ENCODE measurements around the gene PIBF1.
"Not testable (repeated sequence)": the region's sequence is repeated elsewhere in the genome, so short reads cannot be mapped to it uniquely, and the experiment has no call there.

The PIBF1 gene

GRCh38 chr13:73040968-73041596, 259.1 kb downstream of the PIBF1 start:
- Histone ChIP-seq H3K79me2 (no peaks in the 10 kb centered on the region), H3K4me1 (no peaks in the 10 kb centered on the region), H2AFZ (no peak overlapping the region), H3K27ac (no peak overlapping the region), H3K4me3 (ENCODE audit: low read depth, low read length) (no peak overlapping the region), H3K4me2 (ENCODE audit: low read length) (no peak overlapping the region), H3K36me3 (ENCODE audit: control insufficient read depth, insufficient read depth, low read length) (no peaks in the 10 kb centered on the region), H3K27me3 (ENCODE audit: control insufficient read depth, insufficient read depth, low read length) (no peaks in the 10 kb centered on the region), H3K9ac (no peak overlapping the region), H3K9me3 (ENCODE audit: control insufficient read depth, low read length) (no peaks in the 10 kb centered on the region)
- TF ChIP-seq CTCF (IDR thresholded peaks at IDR 0.05) = no peak

- no peaks in the 10 kb centered on the region for H3K36me3 ChIP-seq (ENCODE audit: control insufficient read depth, insufficient read depth, low read length)
- H3K4me3 ChIP-seq (ENCODE audit: low read depth, low read length) = no peak overlapping the region
- no peak overlapping the region for H2AFZ ChIP-seq
- no peak for TF ChIP-seq CTCF (IDR thresholded peaks at IDR 0.05)
- no peaks in the 10 kb centered on the region for H3K79me2 ChIP-seq
- H3K27me3 ChIP-seq (ENCODE audit: control insufficient read depth, insufficient read depth, low read length) = no peaks in the 10 kb centered on the region
- no peak overlapping the region for H3K9ac ChIP-seq
- H3K9me3 ChIP-seq (ENCODE audit: control insufficient read depth, low read length) = no peaks in the 10 kb centered on the region
- H3K4me2 ChIP-seq (ENCODE audit: low read length) = no peak overlapping the region
- H3K4me1 ChIP-seq = no peaks in the 10 kb centered on the region
- no peak overlapping the region for H3K27ac ChIP-seq
Observed at GRCh38 chr13:73045031-73045430, 263.1 kb downstream of the PIBF1 start.

- H3K27me3 ChIP-seq (ENCODE audit: control insufficient read depth, insufficient read depth, low read length); H3K4me2 ChIP-seq (ENCODE audit: low read length); H3K4me3 ChIP-seq (ENCODE audit: low read depth, low read length); H2AFZ ChIP-seq; H3K36me3 ChIP-seq (ENCODE audit: control insufficient read depth, insufficient read depth, low read length); H3K79me2 ChIP-seq; H3K9me3 ChIP-seq (ENCODE audit: control insufficient read depth, low read length); H3K4me1 ChIP-seq; H3K27ac ChIP-seq; H3K9ac ChIP-seq: not testable (repeated sequence)
Observed at GRCh38 chr13:73048615-73049014, 266.7 kb downstream of the PIBF1 start.

GRCh38 chr13:73054712-73055111, 272.8 kb downstream of the PIBF1 start:
- no peak overlapping the region for H3K27ac ChIP-seq
- H3K9me3 ChIP-seq (ENCODE audit: control insufficient read depth, low read length) = no peaks in the 10 kb centered on the region
- H3K27me3 ChIP-seq (ENCODE audit: control insufficient read depth, insufficient read depth, low read length) = no peaks in the 10 kb centered on the region
- no peak for TF ChIP-seq CTCF (IDR thresholded peaks at IDR 0.05)
- H3K36me3 ChIP-seq (ENCODE audit: control insufficient read depth, insufficient read depth, low read length) = no peaks in the 10 kb centered on the region
- no peak overlapping the region for H3K4me2 ChIP-seq (ENCODE audit: low read length)
- H3K4me3 ChIP-seq (ENCODE audit: low read depth, low read length) = no peak overlapping the region
- no peaks in the 10 kb centered on the region for H3K4me1 ChIP-seq
- H3K9ac ChIP-seq = no peak overlapping the region
- H3K79me2 ChIP-seq = no peaks in the 10 kb centered on the region
- H2AFZ ChIP-seq = no peak overlapping the region

GRCh38 chr13:73055813-73056564, 274.1 kb downstream of the PIBF1 start:
- Histone ChIP-seq H3K4me3 (ENCODE audit: low read depth, low read length) (no peak overlapping the region), H3K9ac (no peak overlapping the region), H3K27ac (no peak overlapping the region)

More at GRCh38 chr13:73055813-73056564, 274.1 kb downstream of the PIBF1 start:
- Histone ChIP-seq H3K36me3 (ENCODE audit: control insufficient read depth, insufficient read depth, low read length) (no peaks in the 10 kb centered on the region), H3K79me2 (no peaks in the 10 kb centered on the region), H3K27me3 (ENCODE audit: control insufficient read depth, insufficient read depth, low read length) (no peaks in the 10 kb centered on the region), H3K4me1 (no peaks in the 10 kb centered on the region), H3K9me3 (ENCODE audit: control insufficient read depth, low read length) (no peaks in the 10 kb centered on the region), H2AFZ (no peak overlapping the region), H3K4me2 (ENCODE audit: low read length) (no peak overlapping the region)
- no peak for TF ChIP-seq CTCF (IDR thresholded peaks at IDR 0.05)

Data from parathyroid adenoma (tissue), 2 donors.